Measurements from ENCODE around the gene ILDR1. TPM values are rescaled to one million over a fixed set of nuclear protein-coding genes. Genes with fewer than 3 reads are reported as not detected.

Gene ILDR1
- total RNA-seq, 1 donor from 2014 or later = 0.07 TPM

GRCh38 chr3:122003112-122003511 lies 18.9 kb downstream of the ILDR1 start:
- Mint-ChIP-seq H3K4me1 (peaks cover 6% of the 10 kb centered on the region), H3K27ac (no peak overlapping the region), H3K27me3 (ENCODE audit: insufficient read depth, low read depth) (no peaks in the 10 kb centered on the region), H3K4me3 (no peak overlapping the region), H3K36me3 (no peaks in the 10 kb centered on the region), H3K9me3 (no peaks in the 10 kb centered on the region)
- Histone ChIP-seq H3K9me3 (ENCODE audit: low read depth) (no peaks in the 10 kb centered on the region), H3K36me3 (no peaks in the 10 kb centered on the region), H3K9ac (no peak overlapping the region), H3K4me2 (no peak overlapping the region), H3K4me3 (no peak overlapping the region), H3K27ac (no peak overlapping the region), H4K20me1 (ENCODE audit: low read depth) (no peaks in the 10 kb centered on the region), H3K4me1 (peaks cover 4% of the 10 kb centered on the region), H2AFZ (replicated peaks) (no peak overlapping the region), H3K27me3 (no peaks in the 10 kb centered on the region), H3K79me2 (ENCODE audit: low read depth) (no peaks in the 10 kb centered on the region), H3F3A (ENCODE audit: low read depth) (no peaks in the 10 kb centered on the region)
- TF ChIP-seq EZH2phosphoT487 (IDR thresholded peaks at IDR 0.05) = no peak
- no peak for TF ChIP-seq CTCF (IDR thresholded peaks at IDR 0.05)
- no peak for TF ChIP-seq EZH2 (IDR thresholded peaks at IDR 0.05)
- DNase-seq (ENCODE audit: low spot score) = no peak

GRCh38 chr3:122002611-122003010 lies 19.4 kb downstream of the ILDR1 start:
- Mint-ChIP-seq H3K27me3 (ENCODE audit: insufficient read depth, low read depth) (no peaks in the 10 kb centered on the region), H3K9me3 (no peaks in the 10 kb centered on the region), H3K4me1 (peaks cover 6% of the 10 kb centered on the region), H3K27ac (no peak overlapping the region), H3K36me3 (no peaks in the 10 kb centered on the region), H3K4me3 (no peak overlapping the region)
- H4K20me1 ChIP-seq (ENCODE audit: low read depth) = no peaks in the 10 kb centered on the region
- H3F3A ChIP-seq (ENCODE audit: low read depth) = no peaks in the 10 kb centered on the region
- H3K4me3 ChIP-seq = no peak overlapping the region
- no peaks in the 10 kb centered on the region for H3K27me3 ChIP-seq
- no peak overlapping the region for H3K27ac ChIP-seq
- TF ChIP-seq EZH2phosphoT487 (IDR thresholded peaks at IDR 0.05) = no peak
- TF ChIP-seq EZH2 (IDR thresholded peaks at IDR 0.05) = no peak
- TF ChIP-seq CTCF (IDR thresholded peaks at IDR 0.05) = no peak
- DNase-seq (ENCODE audit: low spot score) = no peak
- no peak overlapping the region for H3K9ac ChIP-seq
- H3K36me3 ChIP-seq = no peaks in the 10 kb centered on the region
- H3K4me2 ChIP-seq = no peak overlapping the region
- H3K4me1 ChIP-seq = peaks cover 4% of the 10 kb centered on the region
- H2AFZ ChIP-seq (replicated peaks) = no peak overlapping the region
- no peaks in the 10 kb centered on the region for H3K9me3 ChIP-seq (ENCODE audit: low read depth)
- H3K79me2 ChIP-seq (ENCODE audit: low read depth) = no peaks in the 10 kb centered on the region

GRCh38 chr3:122001892-122002291 lies 20.2 kb downstream of the ILDR1 start:
- no peaks in the 10 kb centered on the region for H3K27me3 ChIP-seq
- no peak overlapping the region for H3K4me3 ChIP-seq
- H3K4me1 ChIP-seq = peaks cover 4% of the 10 kb centered on the region
- no peak for DNase-seq (ENCODE audit: low spot score)
- H3K4me2 ChIP-seq = no peak overlapping the region
- no peaks in the 10 kb centered on the region for H3K9me3 ChIP-seq (ENCODE audit: low read depth)
- no peak overlapping the region for H3K9ac ChIP-seq
- no peaks in the 10 kb centered on the region for H3K79me2 ChIP-seq (ENCODE audit: low read depth)
- TF ChIP-seq EZH2phosphoT487 (IDR thresholded peaks at IDR 0.05) (no peak), CTCF (IDR thresholded peaks at IDR 0.05) (no peak), EZH2 (IDR thresholded peaks at IDR 0.05) (no peak)
- Mint-ChIP-seq H3K27me3 (ENCODE audit: insufficient read depth, low read depth) (no peaks in the 10 kb centered on the region), H3K4me1 (peaks cover 6% of the 10 kb centered on the region), H3K36me3 (no peaks in the 10 kb centered on the region), H3K27ac (no peak overlapping the region), H3K4me3 (no peak overlapping the region), H3K9me3 (no peaks in the 10 kb centered on the region)
- no peaks in the 10 kb centered on the region for H3K36me3 ChIP-seq
- H3K27ac ChIP-seq = no peak overlapping the region
- no peaks in the 10 kb centered on the region for H3F3A ChIP-seq (ENCODE audit: low read depth)
- no peaks in the 10 kb centered on the region for H4K20me1 ChIP-seq (ENCODE audit: low read depth)
- H2AFZ ChIP-seq (replicated peaks) = no peak overlapping the region
